ENCODE measurements around the gene CCNH.

- TF ChIP-seq MAX (CRISPR knock-in tag; IDR thresholded peaks at IDR 0.05) (no peak), GMEB1 (CRISPR knock-in tag; IDR thresholded peaks at IDR 0.05) (no peak), U2AF1 (optimal IDR thresholded peaks at IDR 0.05; ENCODE audit: low read depth, low read length) (no peak), ZNF507 (tag; conservative IDR thresholded peaks at IDR 0.05) (no peak), ATF6 (CRISPR knock-in tag; IDR thresholded peaks at IDR 0.05) (no peak), CEBPG (CRISPR knock-in tag; IDR thresholded peaks at IDR 0.05) (no peak), CEBPG (tag; conservative IDR thresholded peaks at IDR 0.05 in 1 of 2, IDR thresholded peaks at IDR 0.05 in 1 of 2) (no peak), CTCF (IDR thresholded peaks at IDR 0.05 in 2 of 3, conservative IDR thresholded peaks at IDR 0.05 in 1 of 3; ENCODE audit: insufficient read depth in 2 of 3, low read depth in 1 of 3, low read length in 3 of 3) (no peak), SP2 (IDR thresholded peaks at IDR 0.05; ENCODE audit: extremely low read depth, low read depth, low read length, poor library complexity, severe bottlenecking) (no peak), ZNF24 (IDR thresholded peaks at IDR 0.05) (no peak)
Measured at GRCh38 chr5:87430863-87431457, 18.2 kb upstream of the CCNH start.

Data from K562 (cell line).